ENCODE results near the gene PROSER2.

DNA sequence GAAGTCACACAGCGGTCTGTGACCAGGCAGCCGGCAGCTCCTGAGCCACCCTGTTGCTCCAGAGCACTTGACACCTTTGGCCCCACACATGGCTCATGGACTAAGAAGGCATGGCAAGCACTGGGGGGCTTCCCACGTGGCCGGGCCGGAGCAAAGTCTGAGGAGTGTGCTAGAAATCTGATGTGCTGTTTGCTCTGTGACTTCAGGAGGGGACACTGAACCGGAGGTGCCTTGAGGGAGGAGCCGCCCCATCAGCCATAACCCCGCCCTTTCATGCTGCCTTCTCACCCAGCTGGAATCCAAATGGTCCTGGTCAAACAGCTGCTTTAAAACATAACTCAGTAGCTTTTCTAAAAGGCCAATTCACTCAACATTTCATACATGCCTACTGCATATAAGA is 33.5 kb downstream of the PROSER2 start:
- TF ChIP-seq CTCF (IDR thresholded peaks at IDR 0.05 in 8 of 11, conservative IDR thresholded peaks at IDR 0.05 in 3 of 11) (no peak), POLR2AphosphoS5 (IDR thresholded peaks at IDR 0.05) (no peak), POLR2A (IDR thresholded peaks at IDR 0.05) (no peak)

All from spleen (tissue), 7 donors.